Nucleus accumbens (tissue), 56 donors: ENCODE results near the gene PREX1.

Experiments used
- DNase-seq, 56 donors: peaks; one replicate each; lab custom pipeline; 2025; lab: John Stamatoyannopoulos, UW

The PREX1 gene

DNA sequence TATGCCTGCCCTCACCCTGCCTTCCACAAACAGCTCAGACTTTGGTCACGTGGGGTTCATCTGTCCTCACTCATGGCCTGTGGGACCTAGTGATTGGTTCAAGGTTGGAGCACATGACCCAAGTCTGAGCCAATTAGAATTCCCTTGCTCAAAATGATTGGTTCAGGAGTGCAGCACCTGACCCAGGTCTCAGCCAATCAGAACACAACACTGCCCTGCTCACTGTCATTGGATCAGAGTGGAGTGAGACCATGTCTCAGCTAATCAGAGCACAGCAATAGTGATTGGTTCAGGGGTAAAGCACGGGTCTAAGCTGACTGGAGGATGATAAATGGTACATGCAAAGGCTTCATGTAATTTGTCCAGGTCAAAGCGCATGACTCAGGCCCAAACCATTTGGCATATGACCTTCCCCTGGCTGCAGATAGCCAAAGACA, 102.2 kb downstream of the PREX1 start:
- DNase-seq: peak in 3 of 56 donors; percentile 22 to 49 (median 46)

DNA sequence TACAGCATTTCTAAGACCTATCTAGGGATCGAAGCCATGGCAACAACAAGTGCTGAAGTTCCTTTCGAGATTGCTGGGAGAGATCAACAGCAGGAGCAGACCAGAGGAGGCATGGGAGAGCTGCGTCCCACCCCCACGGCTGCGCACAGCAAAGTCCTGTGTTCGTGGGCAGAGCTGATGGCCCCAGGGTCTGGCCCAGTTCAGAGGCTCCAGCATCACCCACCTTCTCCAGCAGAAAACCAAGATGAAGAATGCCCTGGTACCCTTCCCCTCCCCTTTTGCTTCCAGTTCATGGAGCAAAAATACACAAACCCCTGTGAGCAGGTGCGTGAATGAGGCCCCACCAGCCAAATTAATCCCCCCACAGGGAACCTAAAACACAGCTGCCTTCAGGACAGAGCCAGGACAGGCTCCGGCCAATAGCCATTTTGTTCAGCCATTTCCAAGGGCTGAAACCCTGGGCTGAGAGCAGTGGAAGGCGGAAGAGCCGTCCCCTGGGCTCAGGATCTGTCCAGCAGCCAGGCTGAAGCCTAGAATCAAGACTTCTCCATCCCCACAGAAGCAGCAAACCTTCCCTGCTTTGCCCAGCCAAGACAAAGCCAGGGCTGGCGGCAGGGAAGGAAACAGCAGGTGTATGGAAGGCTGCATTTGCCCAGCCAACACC, 102.8 kb downstream of the PREX1 start:
- no peak for DNase-seq

DNA sequence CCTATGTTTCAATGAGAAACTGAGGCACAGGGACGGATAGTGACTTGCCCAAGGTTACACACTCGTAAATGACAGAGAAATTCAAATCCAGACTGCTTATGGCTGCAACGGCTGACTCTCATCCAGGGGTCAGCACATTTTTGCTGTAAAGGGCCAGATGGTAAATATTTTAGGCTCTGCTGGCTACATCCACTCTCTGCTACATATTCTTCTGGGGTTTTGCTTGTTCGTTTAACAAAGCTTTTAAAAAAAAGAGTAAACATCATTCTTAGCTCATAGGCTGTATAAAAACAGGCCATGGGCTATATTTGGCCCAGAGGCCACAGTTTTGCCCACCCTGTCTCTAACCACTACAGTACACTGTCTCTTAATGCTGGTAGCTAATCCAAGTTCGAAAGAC, 103.4 kb downstream of the PREX1 start:
- no peak for DNase-seq

DNA sequence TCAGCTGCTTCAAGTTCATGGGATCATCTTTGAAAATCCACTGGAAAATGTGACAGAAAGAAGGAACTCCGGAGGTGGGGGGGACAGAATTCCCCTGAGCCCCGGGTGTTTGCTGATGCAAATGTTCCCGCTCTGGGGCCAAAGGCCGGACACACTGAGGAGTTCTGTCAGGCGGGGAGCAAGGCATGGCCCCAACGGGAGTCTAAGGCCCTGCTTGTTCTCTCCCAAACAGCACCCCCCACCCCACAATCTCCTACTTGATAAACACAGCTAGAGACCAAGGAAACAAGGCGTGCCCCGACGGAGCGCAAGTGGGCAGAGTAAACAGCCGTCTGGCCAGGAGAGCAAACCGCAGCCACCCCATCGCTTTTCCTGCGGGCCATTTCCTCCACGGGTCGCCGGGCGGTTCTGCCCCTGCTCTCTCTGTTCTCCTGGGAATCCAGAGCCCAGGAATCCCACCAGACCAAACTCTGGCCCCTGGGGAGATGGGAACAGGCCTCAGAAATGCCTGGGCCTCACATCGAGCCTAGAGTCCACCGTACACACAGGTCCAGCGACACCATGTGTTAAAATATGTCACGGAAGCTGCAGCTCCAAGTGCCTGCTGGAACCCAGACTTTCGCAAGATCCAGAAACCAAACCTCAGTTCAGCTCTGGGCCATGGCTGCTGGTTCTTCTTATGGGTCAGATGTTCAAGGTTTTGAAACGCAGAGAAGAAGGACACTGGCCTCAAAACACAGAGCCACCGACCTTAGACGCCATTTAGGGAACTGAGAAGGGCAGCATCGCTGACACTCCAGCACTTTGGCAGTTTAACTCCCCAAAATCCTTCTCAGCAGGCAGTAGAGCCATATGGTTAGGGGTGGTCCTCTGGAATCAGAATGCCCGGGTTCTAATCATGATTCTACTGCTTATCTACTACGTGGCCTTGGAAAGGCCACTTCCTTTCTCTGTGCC, 104.2 kb downstream of the PREX1 start:
- DNase-seq: peak in 45 of 56 donors; percentile 23 to 81 (median 56)

DNA sequence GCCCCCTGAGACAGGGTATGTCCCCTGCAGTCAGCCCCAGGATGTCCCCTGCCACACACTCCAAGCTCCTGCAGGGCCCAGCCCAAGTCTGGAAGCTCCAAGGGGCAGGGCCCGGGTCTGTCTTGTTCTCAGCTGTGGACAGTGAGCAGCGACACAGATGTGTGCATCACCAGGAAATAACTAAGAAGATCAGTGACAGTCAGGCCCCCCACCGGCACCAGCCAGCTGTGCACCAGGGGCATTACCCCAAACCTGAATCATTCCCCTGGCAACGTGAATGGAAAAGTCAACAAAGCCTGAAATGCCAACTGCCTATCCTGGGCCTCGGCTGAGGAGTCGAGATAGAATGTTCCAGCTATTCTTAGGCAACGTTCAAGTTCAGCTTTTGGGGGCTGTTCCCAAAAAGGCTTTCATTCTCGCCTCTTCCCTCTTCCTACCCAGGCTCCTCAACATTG, 105.0 kb downstream of the PREX1 start:
- DNase-seq: peak in 16 of 56 donors; percentile 20 to 74 (median 40)

DNA sequence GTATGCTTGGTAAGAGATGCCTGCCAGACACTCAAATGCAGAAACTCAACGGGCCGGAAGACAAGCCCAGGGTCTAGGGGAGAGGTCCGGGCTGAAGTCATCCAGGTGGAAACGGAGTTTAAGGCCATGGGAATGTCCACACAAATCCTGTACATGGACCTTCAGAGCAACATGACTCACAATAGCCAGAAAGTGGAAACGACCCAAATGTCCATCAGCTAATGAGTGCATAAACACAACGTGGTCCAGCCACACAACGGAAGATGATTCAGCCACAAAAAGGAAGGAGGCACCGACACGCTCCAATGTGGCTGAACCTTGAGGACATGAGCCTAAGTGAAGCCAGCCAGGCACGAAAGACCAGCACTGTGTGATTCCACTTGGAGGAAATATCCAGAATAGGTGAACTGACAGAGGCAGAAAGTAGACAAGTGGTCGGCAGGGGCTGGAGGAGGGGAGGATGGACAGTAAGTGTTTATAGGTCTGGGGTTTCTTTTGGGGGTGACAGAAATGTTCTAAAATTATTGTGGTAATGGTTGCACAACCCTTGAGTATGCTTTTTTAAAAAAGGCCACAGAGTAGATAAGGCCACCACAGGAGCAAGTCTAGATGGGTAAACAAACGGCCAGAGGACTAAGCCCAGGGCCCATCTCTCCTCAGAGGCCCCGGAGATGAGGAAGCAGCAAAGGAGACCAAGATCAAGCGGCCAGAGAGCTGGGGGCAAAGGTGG, 105.6 kb downstream of the PREX1 start:
- peak in 16 of 56 donors; percentile 20 to 75 (median 39) for DNase-seq

DNA sequence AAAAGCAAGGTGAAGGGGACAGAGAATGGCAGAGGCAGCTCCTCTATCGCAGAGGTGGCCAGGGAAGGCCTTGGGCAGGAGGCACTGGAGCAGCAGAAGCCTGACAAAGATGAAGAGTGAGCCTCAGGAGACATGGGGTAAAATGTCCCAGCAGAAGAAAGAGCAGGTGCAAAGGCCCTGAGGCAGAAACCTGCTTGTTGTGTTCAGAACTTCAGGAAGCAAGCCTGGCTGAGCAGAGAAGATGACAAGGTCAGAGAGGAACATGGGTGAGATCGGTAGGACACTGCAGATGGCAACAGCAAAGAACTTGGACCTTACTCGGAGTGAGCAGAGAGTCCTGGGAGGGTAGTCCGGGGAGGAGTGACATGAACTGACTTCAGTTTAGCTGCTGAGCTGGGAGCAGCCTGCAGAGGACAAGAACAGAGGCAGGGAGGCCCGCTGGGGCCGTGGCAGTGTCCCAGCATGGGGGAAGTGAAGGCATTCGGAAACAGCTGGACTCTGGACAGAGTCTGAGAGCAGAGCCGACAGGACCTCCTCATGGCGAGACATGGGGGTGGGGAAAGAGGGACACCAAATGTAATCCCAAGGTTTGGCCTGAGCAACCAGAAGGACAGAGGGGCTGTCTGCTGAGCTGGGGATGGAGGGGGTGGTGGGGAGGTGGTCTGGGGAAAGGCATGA, 106.3 kb downstream of the PREX1 start:
- peak in 13 of 56 donors; percentile 19 to 55 (median 31) for DNase-seq

DNA sequence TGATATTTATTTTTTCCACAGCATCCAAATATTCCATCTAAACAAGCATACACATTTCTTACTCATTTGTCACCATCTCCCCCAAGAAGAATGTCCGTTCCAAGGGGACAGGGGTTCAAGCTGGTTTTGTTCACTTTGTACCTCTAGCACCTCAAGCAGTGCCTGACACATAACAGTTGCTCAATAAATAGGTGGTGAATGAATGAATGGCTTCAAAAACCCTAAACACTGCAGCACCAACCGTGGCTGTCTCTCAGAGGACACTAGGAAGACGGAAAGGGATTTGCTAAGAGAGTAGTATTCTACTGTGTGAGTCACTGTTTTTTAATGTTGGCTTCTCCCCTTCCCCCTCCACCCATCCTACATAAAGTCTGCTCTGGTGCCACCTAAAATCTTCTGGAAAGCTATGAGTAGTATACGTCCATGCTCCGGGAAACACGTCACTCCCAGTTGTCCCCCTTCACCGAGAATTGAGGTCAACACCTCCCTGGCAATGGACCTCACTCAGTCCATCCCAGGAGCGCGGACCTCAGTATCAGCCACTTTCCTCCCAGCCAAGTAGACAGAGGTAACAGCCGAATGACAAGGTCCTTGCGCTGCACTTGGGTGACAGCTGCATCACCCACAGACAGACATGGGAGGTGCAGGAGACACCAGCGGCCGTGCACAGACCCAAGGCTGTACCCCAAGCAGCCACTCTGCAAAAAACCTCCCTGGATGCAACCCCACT, 107.4 kb downstream of the PREX1 start:
- no peak for DNase-seq

DNA sequence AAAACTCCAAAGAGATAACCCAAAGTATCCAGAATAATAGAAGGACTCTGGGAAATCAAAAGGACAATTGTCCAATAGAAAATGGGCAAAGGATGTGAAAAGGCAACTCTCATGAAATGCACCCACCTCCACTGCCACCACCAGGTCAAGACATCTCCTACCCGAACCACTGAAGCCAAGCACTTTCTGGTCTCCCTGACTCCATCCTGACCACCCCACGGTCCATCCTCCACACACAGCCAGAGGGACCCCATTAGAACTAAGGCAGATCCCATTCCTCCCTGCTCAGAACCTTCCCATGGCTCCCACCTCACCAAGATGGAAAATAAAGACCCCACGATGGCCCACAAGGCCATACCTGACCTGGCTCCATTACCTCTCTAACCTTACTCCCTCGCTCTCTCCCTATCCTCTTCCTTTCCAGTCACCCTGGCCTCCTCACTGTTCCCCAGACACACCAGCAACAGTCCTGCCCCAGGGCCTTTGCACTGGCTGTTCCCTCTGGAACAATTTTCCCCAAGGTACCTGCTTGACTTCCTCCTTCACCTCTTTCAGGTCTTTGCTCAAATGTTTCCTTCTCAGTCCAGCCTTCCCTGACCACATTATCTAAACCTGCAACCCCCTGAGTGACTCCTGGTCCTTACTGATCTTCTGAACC, 108.1 kb downstream of the PREX1 start:
- DNase-seq: no peak

DNA sequence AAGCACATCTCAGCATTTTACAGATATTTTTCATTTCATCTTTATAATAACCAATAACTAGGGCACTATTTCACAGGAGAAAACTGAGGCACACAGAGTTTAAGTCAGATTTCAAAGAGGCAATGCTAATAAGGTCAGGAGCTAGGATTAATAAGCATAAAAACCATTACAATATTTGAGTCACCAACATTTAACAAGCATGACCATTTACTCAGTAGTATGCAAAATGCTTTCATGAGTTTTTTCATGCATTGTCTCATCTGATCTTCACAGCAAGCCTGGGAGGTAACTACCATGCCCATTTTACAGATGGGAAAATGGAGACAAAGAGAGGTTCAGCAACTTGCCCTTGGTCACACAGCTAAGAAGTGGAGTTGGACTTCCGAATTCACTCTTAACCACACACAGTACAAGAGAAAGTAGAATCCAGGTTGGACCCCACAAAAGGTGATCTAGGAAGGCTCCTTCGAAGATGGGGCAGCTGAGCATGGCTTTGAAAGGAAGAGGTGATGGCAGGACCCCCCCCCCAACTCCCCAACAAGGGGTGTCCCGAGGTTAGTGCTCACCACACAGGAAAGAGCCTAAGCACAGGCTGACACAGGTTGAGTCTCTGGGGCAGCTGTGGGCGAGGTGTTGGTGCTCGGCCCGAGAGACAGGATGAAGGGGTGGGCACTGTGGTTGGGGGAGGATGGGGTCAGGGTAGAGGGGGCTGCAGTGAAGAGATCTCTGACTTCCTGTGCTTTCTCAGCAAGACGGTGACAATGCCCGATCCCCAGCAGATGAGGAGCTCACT, 108.8 kb downstream of the PREX1 start:
- no peak for DNase-seq

DNA sequence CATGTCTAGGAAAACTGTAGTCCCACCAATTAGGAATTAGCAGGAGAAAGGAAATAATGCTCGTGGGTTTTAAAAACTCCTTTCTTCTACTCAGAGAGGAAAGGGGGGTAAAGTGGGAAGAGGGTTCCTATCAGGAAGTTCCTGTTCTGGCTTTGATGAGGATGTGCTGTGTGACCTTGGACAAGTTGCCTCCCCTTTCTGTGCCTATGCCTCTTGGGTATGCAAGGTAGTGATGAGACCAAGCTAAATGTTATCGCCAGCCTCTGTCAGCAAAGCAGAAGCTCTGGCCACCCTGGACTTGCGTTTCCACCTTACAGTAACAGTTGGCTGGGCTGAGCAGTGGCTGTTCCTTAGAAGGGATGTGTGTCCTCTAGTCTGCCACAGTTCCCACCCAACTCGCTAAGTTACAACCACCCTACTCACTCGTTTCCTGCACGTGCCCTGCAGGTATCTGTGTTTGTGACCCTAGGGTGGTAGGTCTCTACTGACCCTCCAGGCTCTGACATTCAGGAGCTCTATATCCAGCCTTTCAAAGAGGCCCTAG, 110.0 kb downstream of the PREX1 start:
- no peak for DNase-seq

DNA sequence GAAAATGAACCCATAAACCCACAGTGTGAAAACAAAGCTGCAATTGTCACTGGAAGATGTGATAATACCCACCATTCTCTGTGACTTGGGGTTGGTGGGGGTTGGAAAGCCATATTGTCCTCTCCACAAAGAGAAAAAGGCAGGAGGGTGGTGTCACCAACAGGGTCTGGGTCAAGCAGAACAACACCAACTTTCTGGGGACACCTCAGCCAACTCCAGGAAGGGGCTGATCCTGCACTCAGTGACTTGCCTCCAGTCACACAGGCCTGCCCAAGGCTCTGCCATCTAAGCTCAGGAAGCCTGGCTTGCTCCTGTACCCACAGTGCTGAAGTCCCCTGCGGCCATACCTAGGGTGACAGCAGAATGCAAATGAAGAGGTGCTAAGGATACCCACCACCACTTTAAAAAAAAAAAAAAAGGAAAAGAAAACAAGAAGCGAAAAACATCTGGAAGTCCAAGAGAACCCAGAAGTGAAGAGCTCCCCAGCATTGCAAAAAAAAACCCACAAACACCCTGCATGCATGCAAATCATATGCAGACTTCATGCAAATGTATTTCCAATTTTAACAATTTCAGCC, 110.6 kb downstream of the PREX1 start:
- DNase-seq: peak in 14 of 56 donors; percentile 20 to 60 (median 35)

DNA sequence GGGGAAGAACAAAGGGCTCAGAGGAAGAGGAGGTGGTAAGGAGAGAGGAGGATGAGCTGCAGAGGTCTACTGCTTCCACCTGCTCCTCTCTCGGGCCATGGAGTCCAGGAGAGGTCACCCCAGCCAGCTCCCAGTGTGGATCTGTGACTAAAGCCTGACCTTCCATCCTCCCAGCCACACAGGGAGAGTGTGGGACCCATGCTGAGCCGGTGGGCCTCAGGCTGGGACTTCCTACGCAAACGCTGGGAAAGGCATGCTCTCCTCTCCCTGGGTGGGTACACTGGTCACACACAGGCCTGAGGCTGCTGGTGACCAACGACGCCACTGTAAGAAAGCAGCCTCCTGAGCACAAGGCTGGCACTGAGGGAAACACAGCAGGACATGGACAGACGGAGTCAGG, 111.3 kb downstream of the PREX1 start:
- DNase-seq: peak in 9 of 56 donors; percentile 26 to 67 (median 36)

DNA sequence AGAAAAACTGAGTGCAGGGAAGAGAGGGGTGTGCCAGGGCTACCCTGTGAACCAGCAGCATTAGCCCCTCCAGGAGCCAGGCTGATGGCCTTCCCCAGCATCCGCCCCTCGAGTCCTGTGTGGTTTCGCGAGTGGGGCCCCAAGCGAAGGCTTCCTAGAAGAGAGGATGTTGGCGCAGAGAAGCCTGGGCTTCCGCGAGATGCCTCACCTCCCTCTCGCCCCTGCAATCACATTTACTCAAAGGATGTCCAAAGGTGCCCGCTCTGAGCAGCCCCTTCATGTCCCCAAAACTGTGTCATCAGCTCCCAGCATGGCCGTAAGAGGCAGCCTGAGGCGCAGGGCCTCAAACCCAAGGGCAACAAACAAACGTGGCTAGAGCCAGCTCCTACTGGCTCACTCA, 111.7 kb downstream of the PREX1 start:
- DNase-seq: no peak

DNA sequence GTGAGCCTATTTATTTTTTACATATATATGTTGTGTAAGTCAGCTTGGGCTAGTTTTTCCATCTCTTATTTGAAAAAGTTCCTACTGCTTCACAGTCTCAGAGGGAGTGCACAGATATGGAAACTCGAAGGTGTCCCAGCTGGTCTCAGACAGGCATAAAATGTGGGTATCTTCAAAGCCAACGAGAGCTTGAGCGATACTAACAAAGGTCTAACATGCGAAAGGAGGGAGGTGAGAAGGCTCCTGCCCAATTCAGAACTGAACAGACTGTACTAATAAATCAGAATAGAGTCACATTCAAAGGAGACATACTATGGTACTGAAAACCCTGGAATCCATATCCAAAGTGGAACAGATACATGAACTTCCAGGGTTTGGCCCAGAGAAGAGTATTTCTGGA, 113.0 kb downstream of the PREX1 start:
- no peak for DNase-seq

DNA sequence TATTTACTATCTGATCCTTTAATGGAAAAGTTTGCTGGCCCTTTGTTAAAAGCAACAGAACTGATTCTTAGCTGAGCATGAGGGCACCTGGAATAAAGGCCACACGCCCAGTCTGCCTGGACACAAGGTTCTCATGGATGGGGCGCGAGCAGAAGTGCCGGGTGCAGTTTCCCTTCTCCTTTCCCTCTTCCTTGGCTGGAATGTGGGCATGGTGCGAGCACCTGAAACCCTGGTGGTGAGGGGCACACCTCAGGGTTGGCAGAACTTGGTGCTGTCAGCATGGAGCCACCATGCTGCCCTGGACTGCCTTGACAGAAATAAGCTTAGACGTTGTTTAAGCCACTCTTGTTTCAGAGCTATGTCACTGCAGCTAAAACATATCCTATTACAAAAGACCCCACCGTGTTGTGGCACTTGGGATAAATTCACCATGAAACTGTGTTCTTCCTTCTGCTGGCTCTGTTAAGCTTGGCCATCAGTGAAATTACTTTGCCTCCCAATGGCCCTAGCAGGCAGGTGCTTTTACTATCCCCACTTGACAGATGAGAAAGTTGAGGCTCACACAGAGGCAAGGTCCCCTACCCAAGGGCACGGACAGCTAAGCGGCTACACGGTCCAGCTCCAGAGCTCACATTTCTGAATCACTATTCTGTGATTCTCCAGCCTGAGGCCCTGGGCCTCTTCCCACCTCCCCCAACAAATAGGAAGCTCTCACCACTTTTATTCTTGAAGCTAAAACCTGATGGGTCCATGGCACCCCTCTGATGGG, 115.9 kb downstream of the PREX1 start:
- no peak for DNase-seq

DNA sequence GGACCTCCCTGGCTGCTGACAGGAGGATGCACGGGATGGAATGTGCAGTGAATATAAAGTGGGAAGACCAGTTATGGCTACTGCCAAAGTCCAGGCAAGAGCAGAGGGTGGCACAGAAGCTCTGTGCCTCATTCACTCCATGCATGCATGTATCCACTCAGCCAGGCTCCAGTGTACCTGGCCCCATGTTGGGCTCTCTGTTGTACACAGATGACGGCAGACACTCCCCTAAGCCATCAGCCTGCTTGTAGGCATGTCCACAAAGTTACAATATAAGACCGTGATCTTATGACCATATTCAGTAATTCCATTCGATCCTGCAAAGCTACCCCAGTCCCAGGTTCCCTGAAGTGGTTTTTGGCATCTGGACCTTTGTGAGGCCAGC, 116.8 kb downstream of the PREX1 start:
- DNase-seq: no peak
